ENCODE results near the gene C4orf51. TPM values are rescaled to one million over a fixed set of nuclear protein-coding genes. Genes with fewer than 3 reads are reported as not detected.

Gene C4orf51
- total and polyA plus RNA-seq, 4 donors: not detected

DNA sequence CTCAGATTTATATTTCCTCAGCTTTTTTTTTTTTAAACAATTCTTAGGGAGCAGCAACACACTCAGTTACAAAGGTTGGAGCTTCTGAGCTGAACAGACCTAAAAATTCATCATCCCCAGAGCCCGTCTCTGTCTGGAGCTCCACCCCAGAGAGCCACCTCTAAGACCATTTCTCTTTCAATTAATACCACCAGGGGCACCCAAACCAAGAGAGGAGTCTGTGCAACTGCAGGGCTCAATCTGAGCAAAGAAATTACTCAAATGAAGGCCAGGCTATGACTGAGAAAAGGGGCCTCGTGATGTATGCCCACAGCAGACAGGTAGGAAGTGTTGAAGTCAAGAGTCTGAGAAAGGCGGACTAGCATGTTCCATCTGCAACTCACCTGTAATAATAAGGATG is 95.5 kb downstream of the C4orf51 start (continued):
- TF ChIP-seq CTCF (IDR thresholded peaks at IDR 0.05; ENCODE audit: low read depth, low read length, missing input control): no peak
- TF ChIP-seq NR2F2 (IDR thresholded peaks at IDR 0.05): no peak

DNA sequence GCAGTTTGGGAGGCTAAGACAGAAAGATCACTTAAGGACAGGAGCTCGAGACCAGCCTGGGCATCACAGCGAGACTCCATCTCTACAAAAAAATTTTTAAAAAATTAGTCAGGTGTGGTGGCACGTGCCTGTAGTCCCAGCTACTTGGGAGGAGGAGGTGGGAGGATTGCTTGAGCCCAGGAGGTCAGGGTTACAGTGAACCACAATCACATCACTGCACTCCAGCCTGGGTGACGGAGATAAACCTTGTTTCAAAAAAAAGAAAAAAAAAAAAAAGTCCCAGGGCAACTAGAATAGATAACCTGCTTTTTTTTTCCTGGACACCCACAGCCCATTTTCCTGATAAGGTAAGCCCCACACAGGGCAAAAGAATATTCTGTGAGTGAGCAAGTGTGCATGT is 96.3 kb downstream of the C4orf51 start:
- H3K36me3 ChIP-seq (ENCODE audit: control insufficient read depth in 4 of 4, insufficient read depth in 3 of 4, low read depth in 1 of 4, low read length in 3 of 4): no peaks in the 10 kb centered on the region
- H3K9ac ChIP-seq (ENCODE audit: low read depth in 1 of 2, low read length in 2 of 2): no peak overlapping the region
- no peak overlapping the region for H3K27ac ChIP-seq (ENCODE audit: low read depth in 1 of 2, low read length in 2 of 2)
- no peak for TF ChIP-seq FOXA1 (IDR thresholded peaks at IDR 0.05)
- no peak for TF ChIP-seq RAD21 (IDR thresholded peaks at IDR 0.05)
- no peak for TF ChIP-seq GABPA (IDR thresholded peaks at IDR 0.05 in 1 of 2, conservative IDR thresholded peaks at IDR 0.05 in 1 of 2)
- no peak for TF ChIP-seq YY1 (IDR thresholded peaks at IDR 0.05)
- TF ChIP-seq, protein P1, sequence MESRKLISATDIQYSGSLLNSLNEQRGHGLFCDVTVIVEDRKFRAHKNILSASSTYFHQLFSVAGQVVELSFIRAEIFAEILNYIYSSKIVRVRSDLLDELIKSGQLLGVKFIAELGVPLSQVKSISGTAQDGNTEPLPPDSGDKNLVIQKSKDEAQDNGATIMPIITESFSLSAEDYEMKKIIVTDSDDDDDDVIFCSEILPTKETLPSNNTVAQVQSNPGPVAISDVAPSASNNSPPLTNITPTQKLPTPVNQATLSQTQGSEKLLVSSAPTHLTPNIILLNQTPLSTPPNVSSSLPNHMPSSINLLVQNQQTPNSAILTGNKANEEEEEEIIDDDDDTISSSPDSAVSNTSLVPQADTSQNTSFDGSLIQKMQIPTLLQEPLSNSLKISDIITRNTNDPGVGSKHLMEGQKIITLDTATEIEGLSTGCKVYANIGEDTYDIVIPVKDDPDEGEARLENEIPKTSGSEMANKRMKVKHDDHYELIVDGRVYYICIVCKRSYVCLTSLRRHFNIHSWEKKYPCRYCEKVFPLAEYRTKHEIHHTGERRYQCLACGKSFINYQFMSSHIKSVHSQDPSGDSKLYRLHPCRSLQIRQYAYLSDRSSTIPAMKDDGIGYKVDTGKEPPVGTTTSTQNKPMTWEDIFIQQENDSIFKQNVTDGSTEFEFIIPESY (IDR thresholded peaks at IDR 0.05): no peak
- DNase-seq (ENCODE audit: low spot score): no peak
- no peaks in the 10 kb centered on the region for H3K4me1 ChIP-seq (ENCODE audit: control insufficient read depth in 4 of 4, insufficient read depth in 4 of 4, low read length in 3 of 4)
- 96% methylated on average over 4 of the region's 4 CpGs for WGBS
- no peaks in the 10 kb centered on the region for H3K27me3 ChIP-seq (ENCODE audit: control insufficient read depth in 4 of 4, insufficient read depth in 4 of 4, low read length in 3 of 4)
- H3K9me3 ChIP-seq (ENCODE audit: control insufficient read depth in 4 of 4, low read length in 3 of 4): no peaks in the 10 kb centered on the region
- no peak overlapping the region for H3K4me3 ChIP-seq (ENCODE audit: low read depth in 1 of 3, low read length in 3 of 3)

GRCh38 chr4:145779319-145779801 is 99.4 kb downstream of the C4orf51 start:
- Histone ChIP-seq H3K4me1 (ENCODE audit: control insufficient read depth in 4 of 4, insufficient read depth in 4 of 4, low read length in 3 of 4) (no peaks in the 10 kb centered on the region), H3K4me3 (ENCODE audit: low read depth in 1 of 3, low read length in 3 of 3) (no peak overlapping the region), H3K9ac (ENCODE audit: low read depth in 1 of 2, low read length in 2 of 2) (no peak overlapping the region), H3K27me3 (ENCODE audit: control insufficient read depth in 4 of 4, insufficient read depth in 4 of 4, low read length in 3 of 4) (no peaks in the 10 kb centered on the region), H3K9me3 (ENCODE audit: control insufficient read depth in 4 of 4, low read length in 3 of 4) (no peaks in the 10 kb centered on the region), H3K36me3 (ENCODE audit: control insufficient read depth in 4 of 4, insufficient read depth in 3 of 4, low read depth in 1 of 4, low read length in 3 of 4) (no peaks in the 10 kb centered on the region), H3K27ac (ENCODE audit: low read depth in 1 of 2, low read length in 2 of 2) (no peak overlapping the region)
- DNase-seq (ENCODE audit: low spot score): no peak
- no peak for TF ChIP-seq JUND (IDR thresholded peaks at IDR 0.05)
- TF ChIP-seq NR2F2 (IDR thresholded peaks at IDR 0.05): no peak
- TF ChIP-seq SP1 (IDR thresholded peaks at IDR 0.05): no peak
- no peak for TF ChIP-seq RXRA (IDR thresholded peaks at IDR 0.05)
- TF ChIP-seq FOXA1 (IDR thresholded peaks at IDR 0.05): no peak
- no peak for TF ChIP-seq ATF3 (IDR thresholded peaks at IDR 0.05)
- 92% methylated on average over 8 of the region's 8 CpGs for WGBS

GRCh38 chr4:145781351-145781750 is 101.4 kb downstream of the C4orf51 start:
- H3K9me3 ChIP-seq (ENCODE audit: control insufficient read depth in 4 of 4, low read length in 3 of 4): no peaks in the 10 kb centered on the region
- no peak overlapping the region for H3K4me3 ChIP-seq (ENCODE audit: low read depth in 1 of 3, low read length in 3 of 3)
- WGBS: 88% methylated on average over 2 of the region's 2 CpGs

More at GRCh38 chr4:145781351-145781750, 101.4 kb downstream of the C4orf51 start:
- Histone ChIP-seq H3K27ac (ENCODE audit: low read depth in 1 of 2, low read length in 2 of 2) (no peak overlapping the region), H3K4me1 (ENCODE audit: control insufficient read depth in 4 of 4, insufficient read depth in 4 of 4, low read length in 3 of 4) (peaks cover 0 to 9% (median 6%) of the 10 kb centered on the region in 4 donors), H3K36me3 (ENCODE audit: control insufficient read depth in 4 of 4, insufficient read depth in 3 of 4, low read depth in 1 of 4, low read length in 3 of 4) (no peaks in the 10 kb centered on the region), H3K27me3 (ENCODE audit: control insufficient read depth in 4 of 4, insufficient read depth in 4 of 4, low read length in 3 of 4) (no peaks in the 10 kb centered on the region), H3K9ac (ENCODE audit: low read depth in 1 of 2, low read length in 2 of 2) (no peak overlapping the region)
- DNase-seq (ENCODE audit: low spot score): no peak
- no peak for TF ChIP-seq CTCF (IDR thresholded peaks at IDR 0.05; ENCODE audit: low read depth, low read length, missing input control)
- TF ChIP-seq ATF3 (IDR thresholded peaks at IDR 0.05): no peak
- no peak for TF ChIP-seq TAF1 (conservative IDR thresholded peaks at IDR 0.05)
- TF ChIP-seq GABPA (IDR thresholded peaks at IDR 0.05 in 1 of 2, conservative IDR thresholded peaks at IDR 0.05 in 1 of 2): no peak
- TF ChIP-seq NR2F2 (IDR thresholded peaks at IDR 0.05): no peak
- TF ChIP-seq FOXA1 (IDR thresholded peaks at IDR 0.05): no peak
- no peak for TF ChIP-seq YY1 (IDR thresholded peaks at IDR 0.05)
- no peak for TF ChIP-seq EGR1 (IDR thresholded peaks at IDR 0.05; ENCODE audit: low read depth in 2 of 2)

All from liver (tissue), 9 donors.